SK-N-SH treated with all-trans-retinoic acid at 6 μM for 48 hours (cell line): ENCODE results near the gene DHX8.

Experiments
- ATAC-seq: fragments of 200-7000 bp; cut with Tn5 transposase; 3 replicates; pipeline ENCODE4 v1.9.1; 2020; ENCODE audit warnings: mild to moderate bottlenecking, moderate library complexity
- ARNTL ChIP-seq: fragments of 450-650 bp; formaldehyde crosslinking; IDR thresholded peaks from 2 replicates; pipeline ENCODE4 v1.5.0; 2020; ENCODE audit warnings: low read depth, mild to moderate bottlenecking, moderate library complexity, borderline replicate concordance
- BACH2 ChIP-seq: fragments of 250-450 bp; sonication (Bioruptor Pico); IDR thresholded peaks from 2 replicates; pipeline ENCODE4 v1.9.0; 2021; ENCODE audit warnings: mild to moderate bottlenecking, borderline replicate concordance
- CREB5 ChIP-seq: fragments of 250-450 bp; sonication (Bioruptor Pico); IDR thresholded peaks from 2 replicates; pipeline ENCODE4 v1.5.1; 2020; ENCODE audit warnings: low read depth, mild to moderate bottlenecking, moderate library complexity
- CSDC2 ChIP-seq: fragments of 250-450 bp; sonication (Bioruptor Pico); IDR thresholded peaks from 2 replicates; pipeline ENCODE4 v1.5.0; 2020; ENCODE audit warnings: mild to moderate bottlenecking, moderate library complexity
- ESRRG ChIP-seq: fragments of 250-450 bp; sonication (Bioruptor Pico); IDR thresholded peaks from 2 replicates; pipeline ENCODE4 v1.6.1; 2021; ENCODE audit warnings: mild to moderate bottlenecking
- ISL1 ChIP-seq: fragments of 250-450 bp; sonication (Bioruptor Pico); IDR thresholded peaks from 2 replicates; pipeline ENCODE4 v2.1.2; 2022; ENCODE audit warnings: mild to moderate bottlenecking, moderate library complexity
- OSR1 ChIP-seq: fragments of 250-450 bp; sonication (Bioruptor Pico); IDR thresholded peaks from 2 replicates; pipeline ENCODE4 v1.8.0; 2022; ENCODE audit warnings: moderate library complexity, mild to moderate bottlenecking, inconsistent platforms
- POU6F1 ChIP-seq: fragments of 250-450 bp; sonication (Bioruptor Pico); IDR thresholded peaks from 2 replicates; pipeline ENCODE4 v1.8.0; 2021; ENCODE audit warnings: low read depth, mild to moderate bottlenecking, moderate library complexity, borderline replicate concordance
- PPARA ChIP-seq: fragments of 250-450 bp; sonication (Bioruptor Pico); IDR thresholded peaks from 2 replicates; pipeline ENCODE4 v1.5.0; 2020; ENCODE audit warnings: mild to moderate bottlenecking, borderline replicate concordance
- RARB ChIP-seq: fragments of 250-450 bp; sonication (Bioruptor Pico); IDR thresholded peaks from 2 replicates; pipeline ENCODE4 v1.8.0; 2021; ENCODE audit warnings: mild to moderate bottlenecking, moderate library complexity
- SNAI2 ChIP-seq: fragments of 250-450 bp; sonication (Bioruptor Pico); IDR thresholded peaks from 2 replicates; pipeline ENCODE4 v1.5.0; 2020; ENCODE audit warnings: mild to moderate bottlenecking, moderate library complexity
- TCF4 ChIP-seq: fragments of 250-450 bp; sonication (Bioruptor Pico); IDR thresholded peaks from 2 replicates; pipeline ENCODE4 v1.8.0; 2021; ENCODE audit warnings: mild to moderate bottlenecking, moderate library complexity, borderline replicate concordance
- TOX ChIP-seq: fragments of 250-450 bp; sonication (Bioruptor Pico); IDR thresholded peaks from 2 replicates; pipeline ENCODE4 v1.8.0; 2021; ENCODE audit warnings: mild to moderate bottlenecking, moderate library complexity, borderline replicate concordance
- ZC3H10 ChIP-seq: fragments of 250-450 bp; sonication (Bioruptor Pico); IDR thresholded peaks from 2 replicates; pipeline ENCODE4 v1.5.1; 2021; ENCODE audit warnings: mild to moderate bottlenecking, moderate library complexity
- ZFP3 ChIP-seq: fragments of 250-450 bp; sonication (Bioruptor Pico); IDR thresholded peaks from 2 replicates; pipeline ENCODE4 v1.5.0; 2020; ENCODE audit warnings: mild to moderate bottlenecking, moderate library complexity
- ZFP30 ChIP-seq: fragments of 450-650 bp; formaldehyde crosslinking; IDR thresholded peaks from 2 replicates; pipeline ENCODE4 v1.5.0; 2022; ENCODE audit warnings: mild to moderate bottlenecking, moderate library complexity
- ZNF565 ChIP-seq: fragments of 450-650 bp; formaldehyde crosslinking; conservative IDR thresholded peaks from 2 replicates; pipeline ENCODE4 v1.5.0; 2020; ENCODE audit warnings: low read depth, mild to moderate bottlenecking, moderate library complexity
- ZNF70 ChIP-seq: fragments of 450-650 bp; formaldehyde crosslinking; IDR thresholded peaks from 2 replicates; pipeline ENCODE4 v1.5.0; 2020; ENCODE audit warnings: mild to moderate bottlenecking, moderate library complexity
- ZNF8 ChIP-seq: fragments of 450-650 bp; formaldehyde crosslinking; IDR thresholded peaks from 2 replicates; pipeline ENCODE4 v1.5.0; 2020; ENCODE audit warnings: mild to moderate bottlenecking, moderate library complexity
- TF ChIP-seq, protein P1 (sequence below): fragments of 250-450 bp; sonication (Bioruptor Pico); IDR thresholded peaks from 2 replicates; pipeline ENCODE4 v1.5.0; 2020; ENCODE audit warnings: mild to moderate bottlenecking, moderate library complexity
- TF ChIP-seq, protein P2 (sequence below): fragments of 250-450 bp; sonication (Bioruptor Pico); IDR thresholded peaks from 2 replicates; pipeline ENCODE4 v1.8.0; 2020; ENCODE audit warnings: mild to moderate bottlenecking, moderate library complexity, borderline replicate concordance

DHX8 gene

DNA sequence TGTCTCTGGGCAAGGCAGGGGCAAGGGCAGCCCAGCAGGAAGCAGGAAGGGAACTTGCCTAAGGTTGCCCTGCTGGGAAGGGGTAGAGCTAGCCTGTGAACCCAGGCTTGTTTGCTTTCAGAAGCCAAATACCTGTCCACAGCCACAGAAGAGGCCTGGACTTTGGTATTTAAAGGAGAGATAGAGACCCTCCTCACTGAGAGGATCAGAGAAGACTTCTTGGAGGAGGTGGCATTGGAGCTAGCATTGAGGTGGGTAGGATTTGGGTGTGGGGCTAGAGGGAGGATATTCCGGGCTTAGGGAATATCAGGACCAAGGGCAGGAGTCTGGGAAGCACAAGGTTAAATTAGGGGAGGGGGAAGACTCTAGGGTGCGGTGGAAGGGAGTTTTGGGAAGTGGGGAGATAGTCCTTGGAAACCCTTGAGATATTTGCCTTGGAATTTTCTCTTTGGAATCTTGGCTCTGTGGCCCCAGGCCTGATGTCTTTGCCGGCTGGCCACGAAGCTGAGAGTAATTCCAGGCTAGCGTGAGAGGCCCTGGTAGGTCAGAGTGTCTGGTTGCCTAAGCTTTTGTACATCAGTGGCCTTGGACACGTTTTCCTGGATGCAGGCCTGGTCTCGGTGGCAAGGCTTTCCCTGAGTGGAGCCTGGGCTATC is 75.5 kb downstream of the DHX8 start:
- TF ChIP-seq RARB (CRISPR knock-in tag): no peak
- no peak for TF ChIP-seq CREB5 (CRISPR knock-in tag)
- TF ChIP-seq TCF4 (CRISPR knock-in tag): no peak
- no peak for TF ChIP-seq ZNF8
- TF ChIP-seq, protein P1, sequence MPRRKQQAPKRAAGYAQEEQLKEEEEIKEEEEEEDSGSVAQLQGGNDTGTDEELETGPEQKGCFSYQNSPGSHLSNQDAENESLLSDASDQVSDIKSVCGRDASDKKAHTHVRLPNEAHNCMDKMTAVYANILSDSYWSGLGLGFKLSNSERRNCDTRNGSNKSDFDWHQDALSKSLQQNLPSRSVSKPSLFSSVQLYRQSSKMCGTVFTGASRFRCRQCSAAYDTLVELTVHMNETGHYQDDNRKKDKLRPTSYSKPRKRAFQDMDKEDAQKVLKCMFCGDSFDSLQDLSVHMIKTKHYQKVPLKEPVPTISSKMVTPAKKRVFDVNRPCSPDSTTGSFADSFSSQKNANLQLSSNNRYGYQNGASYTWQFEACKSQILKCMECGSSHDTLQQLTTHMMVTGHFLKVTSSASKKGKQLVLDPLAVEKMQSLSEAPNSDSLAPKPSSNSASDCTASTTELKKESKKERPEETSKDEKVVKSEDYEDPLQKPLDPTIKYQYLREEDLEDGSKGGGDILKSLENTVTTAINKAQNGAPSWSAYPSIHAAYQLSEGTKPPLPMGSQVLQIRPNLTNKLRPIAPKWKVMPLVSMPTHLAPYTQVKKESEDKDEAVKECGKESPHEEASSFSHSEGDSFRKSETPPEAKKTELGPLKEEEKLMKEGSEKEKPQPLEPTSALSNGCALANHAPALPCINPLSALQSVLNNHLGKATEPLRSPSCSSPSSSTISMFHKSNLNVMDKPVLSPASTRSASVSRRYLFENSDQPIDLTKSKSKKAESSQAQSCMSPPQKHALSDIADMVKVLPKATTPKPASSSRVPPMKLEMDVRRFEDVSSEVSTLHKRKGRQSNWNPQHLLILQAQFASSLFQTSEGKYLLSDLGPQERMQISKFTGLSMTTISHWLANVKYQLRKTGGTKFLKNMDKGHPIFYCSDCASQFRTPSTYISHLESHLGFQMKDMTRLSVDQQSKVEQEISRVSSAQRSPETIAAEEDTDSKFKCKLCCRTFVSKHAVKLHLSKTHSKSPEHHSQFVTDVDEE (CRISPR knock-in tag): no peak
- no peak for TF ChIP-seq ISL1
- TF ChIP-seq ZFP3: no peak
- TF ChIP-seq BACH2 (CRISPR knock-in tag): no peak
- TF ChIP-seq ZFP30: no peak
- TF ChIP-seq ZNF565 (CRISPR knock-in tag): no peak
- no peak for TF ChIP-seq PPARA
- TF ChIP-seq SNAI2: no peak
- no peak for TF ChIP-seq TOX (CRISPR knock-in tag)
- TF ChIP-seq ZNF70: no peak
- no peak for TF ChIP-seq CSDC2 (CRISPR knock-in tag)
- TF ChIP-seq, protein P2, sequence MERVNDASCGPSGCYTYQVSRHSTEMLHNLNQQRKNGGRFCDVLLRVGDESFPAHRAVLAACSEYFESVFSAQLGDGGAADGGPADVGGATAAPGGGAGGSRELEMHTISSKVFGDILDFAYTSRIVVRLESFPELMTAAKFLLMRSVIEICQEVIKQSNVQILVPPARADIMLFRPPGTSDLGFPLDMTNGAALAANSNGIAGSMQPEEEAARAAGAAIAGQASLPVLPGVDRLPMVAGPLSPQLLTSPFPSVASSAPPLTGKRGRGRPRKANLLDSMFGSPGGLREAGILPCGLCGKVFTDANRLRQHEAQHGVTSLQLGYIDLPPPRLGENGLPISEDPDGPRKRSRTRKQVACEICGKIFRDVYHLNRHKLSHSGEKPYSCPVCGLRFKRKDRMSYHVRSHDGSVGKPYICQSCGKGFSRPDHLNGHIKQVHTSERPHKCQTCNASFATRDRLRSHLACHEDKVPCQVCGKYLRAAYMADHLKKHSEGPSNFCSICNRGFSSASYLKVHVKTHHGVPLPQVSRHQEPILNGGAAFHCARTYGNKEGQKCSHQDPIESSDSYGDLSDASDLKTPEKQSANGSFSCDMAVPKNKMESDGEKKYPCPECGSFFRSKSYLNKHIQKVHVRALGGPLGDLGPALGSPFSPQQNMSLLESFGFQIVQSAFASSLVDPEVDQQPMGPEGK: no peak
- no peak for TF ChIP-seq ZC3H10
- TF ChIP-seq ESRRG (CRISPR knock-in tag): no peak
- TF ChIP-seq OSR1: no peak
- TF ChIP-seq, all 23 proteins: peak for 0
- no peak for ATAC-seq

GRCh38 chr17:43560461-43561427 is 77.0 kb downstream of the DHX8 start:
- no peak for TF ChIP-seq SNAI2
- TF ChIP-seq RARB (CRISPR knock-in tag): no peak
- TF ChIP-seq PPARA: no peak
- no peak for TF ChIP-seq POU6F1 (CRISPR knock-in tag)
- TF ChIP-seq, protein P1 (CRISPR knock-in tag): no peak
- TF ChIP-seq ARNTL (CRISPR knock-in tag): no peak
- TF ChIP-seq CREB5 (CRISPR knock-in tag): no peak
- TF ChIP-seq ZNF565 (CRISPR knock-in tag): no peak
- TF ChIP-seq TOX (CRISPR knock-in tag): no peak
- no peak for TF ChIP-seq ZFP3
- TF ChIP-seq TCF4 (CRISPR knock-in tag): no peak
- TF ChIP-seq, protein P2: no peak
- no peak for TF ChIP-seq ZC3H10
- no peak for ATAC-seq
